Measurements from ENCODE around the gene FAM241A.

The FAM241A gene

GRCh38 chr4:112127803-112128202 is 17.5 kb upstream of the FAM241A start:
- Histone ChIP-seq H3K4me3 (ENCODE audit: low read length) (no peak overlapping the region), H4K20me1 (ENCODE audit: insufficient read depth, low read length) (no peaks in the 10 kb centered on the region), H3K36me3 (replicated peaks; ENCODE audit: low read depth, low read length) (no peaks in the 10 kb centered on the region), H3K9ac (ENCODE audit: low read length) (no peak overlapping the region), H2AFZ (ENCODE audit: low read depth, low read length) (no peak overlapping the region), H3K4me1 (ENCODE audit: low read length) (peaks cover 19% of the 10 kb centered on the region), H3K27ac (ENCODE audit: low read length) (no peak overlapping the region), H3K9me3 (ENCODE audit: insufficient read depth, low read length) (no peaks in the 10 kb centered on the region), H3K4me2 (ENCODE audit: low read length) (peak overlapping the region; percentile 14), H3K27me3 (ENCODE audit: low read depth, low read length) (no peaks in the 10 kb centered on the region), H3K79me2 (ENCODE audit: low read length) (no peaks in the 10 kb centered on the region)
- no peak for TF ChIP-seq CTCF (IDR thresholded peaks at IDR 0.05; ENCODE audit: low read depth, low read length)
- no peak for TF ChIP-seq EZH2phosphoT487 (IDR thresholded peaks at IDR 0.05; ENCODE audit: low read depth)

- no peak overlapping the region for H3K27ac ChIP-seq (ENCODE audit: low read length)
- H3K27me3 ChIP-seq (ENCODE audit: low read depth, low read length), result no peaks in the 10 kb centered on the region
- no peaks in the 10 kb centered on the region for H3K79me2 ChIP-seq (ENCODE audit: low read length)
- no peak overlapping the region for H2AFZ ChIP-seq (ENCODE audit: low read depth, low read length)
- H3K36me3 ChIP-seq (replicated peaks; ENCODE audit: low read depth, low read length), result no peaks in the 10 kb centered on the region
- peaks cover 19% of the 10 kb centered on the region for H3K4me1 ChIP-seq (ENCODE audit: low read length)
- H3K9ac ChIP-seq (ENCODE audit: low read length), result no peak overlapping the region
- TF ChIP-seq EZH2phosphoT487 (IDR thresholded peaks at IDR 0.05; ENCODE audit: low read depth), result no peak
- TF ChIP-seq CTCF (IDR thresholded peaks at IDR 0.05; ENCODE audit: low read depth, low read length), result no peak
- no peak overlapping the region for H3K4me3 ChIP-seq (ENCODE audit: low read length)
- H3K9me3 ChIP-seq (ENCODE audit: insufficient read depth, low read length), result no peaks in the 10 kb centered on the region
- no peak overlapping the region for H3K4me2 ChIP-seq (ENCODE audit: low read length)
- H4K20me1 ChIP-seq (ENCODE audit: insufficient read depth, low read length), result no peaks in the 10 kb centered on the region
Observed at GRCh38 chr4:112128452-112128851, 16.8 kb upstream of the FAM241A start.

GRCh38 chr4:112130906-112131305 is 14.3 kb upstream of the FAM241A start:
- H3K27ac ChIP-seq (ENCODE audit: low read length), result no peak overlapping the region
- H3K4me2 ChIP-seq (ENCODE audit: low read length), result no peak overlapping the region
- no peaks in the 10 kb centered on the region for H3K9me3 ChIP-seq (ENCODE audit: insufficient read depth, low read length)
- TF ChIP-seq CTCF (IDR thresholded peaks at IDR 0.05; ENCODE audit: low read depth, low read length) (no peak), EZH2phosphoT487 (IDR thresholded peaks at IDR 0.05; ENCODE audit: low read depth) (no peak)
- no peaks in the 10 kb centered on the region for H3K79me2 ChIP-seq (ENCODE audit: low read length)
- H3K36me3 ChIP-seq (replicated peaks; ENCODE audit: low read depth, low read length), result no peaks in the 10 kb centered on the region
- H3K4me1 ChIP-seq (ENCODE audit: low read length), result peaks cover 19% of the 10 kb centered on the region
- no peak overlapping the region for H3K4me3 ChIP-seq (ENCODE audit: low read length)
- no peak overlapping the region for H2AFZ ChIP-seq (ENCODE audit: low read depth, low read length)
- no peak overlapping the region for H3K9ac ChIP-seq (ENCODE audit: low read length)
- H4K20me1 ChIP-seq (ENCODE audit: insufficient read depth, low read length), result no peaks in the 10 kb centered on the region
- no peaks in the 10 kb centered on the region for H3K27me3 ChIP-seq (ENCODE audit: low read depth, low read length)

- Histone ChIP-seq H3K4me2 (ENCODE audit: low read length) (no peak overlapping the region), H3K27ac (ENCODE audit: low read length) (no peak overlapping the region), H3K27me3 (ENCODE audit: low read depth, low read length) (no peaks in the 10 kb centered on the region), H3K9ac (ENCODE audit: low read length) (no peak overlapping the region), H3K9me3 (ENCODE audit: insufficient read depth, low read length) (no peaks in the 10 kb centered on the region), H4K20me1 (ENCODE audit: insufficient read depth, low read length) (no peaks in the 10 kb centered on the region), H2AFZ (ENCODE audit: low read depth, low read length) (no peak overlapping the region), H3K79me2 (ENCODE audit: low read length) (no peaks in the 10 kb centered on the region), H3K4me3 (ENCODE audit: low read length) (no peak overlapping the region), H3K4me1 (ENCODE audit: low read length) (no peaks in the 10 kb centered on the region), H3K36me3 (replicated peaks; ENCODE audit: low read depth, low read length) (no peaks in the 10 kb centered on the region)
- TF ChIP-seq CTCF (IDR thresholded peaks at IDR 0.05; ENCODE audit: low read depth, low read length) (no peak), EZH2phosphoT487 (IDR thresholded peaks at IDR 0.05; ENCODE audit: low read depth) (no peak)
Observed at GRCh38 chr4:112136551-112136950, 8.7 kb upstream of the FAM241A start.

All from OCI-LY3 (cell line).